KMS-11 (cell line): ENCODE results near the gene RAB11FIP4.

Experiments used
- H2AFZ ChIP-seq: fragments of 200-600 bp; sonication (generic); 2 replicates; pipeline ENCODE4 v1.6.1; 2016; ENCODE audit warnings: antibody characterized with exemption, mixed run types, low read depth
- H3K27ac ChIP-seq: fragments of 200-600 bp; sonication (generic); 2 replicates; pipeline ENCODE4 v1.6.1; 2016; ENCODE audit warnings: mild to moderate bottlenecking, mixed run types
- H3K27me3 ChIP-seq: fragments of 200-600 bp; sonication (generic); 2 replicates; pipeline ENCODE4 v1.6.1; 2017; ENCODE audit warnings: mild to moderate bottlenecking, low read depth, mixed run types, moderate library complexity; ENCODE audit not compliant: insufficient read depth
- H3K36me3 ChIP-seq: fragments of 200-600 bp; sonication (generic); 2 replicates; pipeline ENCODE4 v1.6.1; 2017; ENCODE audit warnings: mild to moderate bottlenecking, mixed run types; ENCODE audit not compliant: insufficient read depth
- H3K4me1 ChIP-seq: fragments of 200-600 bp; sonication (generic); 2 replicates; pipeline ENCODE4 v1.6.1; 2016; ENCODE audit warnings: mild to moderate bottlenecking, low read depth, mixed run types; ENCODE audit not compliant: poor library complexity, severe bottlenecking
- H3K4me2 ChIP-seq: fragments of 200-600 bp; sonication (generic); 2 replicates; pipeline ENCODE4 v1.7.0; 2016; ENCODE audit warnings: mild to moderate bottlenecking, mixed run types
- H3K4me3 ChIP-seq: fragments of 200-600 bp; sonication (generic); IDR thresholded peaks from 2 replicates; pipeline ENCODE4 v1.6.1; 2017; ENCODE audit warnings: low read depth, low read length, mixed read lengths; ENCODE audit not compliant: insufficient read depth
- H3K79me2 ChIP-seq: fragments of 200-600 bp; sonication (generic); 2 replicates; pipeline ENCODE4 v1.6.1; 2016; ENCODE audit warnings: low read depth, mixed run types; ENCODE audit not compliant: insufficient read depth
- H3K9ac ChIP-seq: fragments of 200-600 bp; sonication (generic); 2 replicates; pipeline ENCODE4 v1.6.1; 2016; ENCODE audit warnings: mild to moderate bottlenecking, mixed run types
- H4K20me1 ChIP-seq: fragments of 200-600 bp; sonication (generic); 2 replicates; pipeline ENCODE4 v1.6.1; 2016; ENCODE audit warnings: mild to moderate bottlenecking, mixed run types; ENCODE audit not compliant: insufficient read depth
- CTCF ChIP-seq: fragments of 200-600 bp; sonication (generic); conservative IDR thresholded peaks from 2 replicates; pipeline ENCODE4 v1.6.1; 2017; ENCODE audit warnings: low read depth, mild to moderate bottlenecking, antibody characterized with exemption, low read length, moderate library complexity, mixed read lengths

The RAB11FIP4 gene

DNA sequence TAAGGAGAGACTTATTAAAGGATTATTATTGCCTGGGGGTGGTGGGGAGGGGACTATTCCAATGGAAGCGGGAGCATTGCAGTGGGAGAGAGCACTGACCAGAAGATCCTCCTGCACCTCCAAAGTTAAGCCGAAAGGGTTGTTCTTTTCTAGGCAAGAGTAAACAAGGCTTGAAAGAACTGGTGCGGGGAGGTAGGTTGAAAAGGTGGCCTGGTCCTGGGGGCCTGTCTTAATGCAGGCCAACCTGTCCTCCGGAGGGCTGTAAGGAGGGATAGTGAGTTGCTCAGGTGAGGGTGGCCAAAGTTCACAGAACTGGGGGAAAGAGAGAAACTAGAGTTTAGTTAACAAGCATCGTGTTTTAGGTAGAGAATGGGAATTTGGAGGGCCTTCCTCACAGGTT is 65.3 kb downstream of the RAB11FIP4 start:
- no peaks in the 10 kb centered on the region for H3K27me3 ChIP-seq
- H3K9ac ChIP-seq = no peak overlapping the region
- H2AFZ ChIP-seq = no peak overlapping the region
- no peak overlapping the region for H3K4me3 ChIP-seq
- no peak overlapping the region for H3K27ac ChIP-seq
- no peak for TF ChIP-seq CTCF
- no peaks in the 10 kb centered on the region for H4K20me1 ChIP-seq
- H3K36me3 ChIP-seq = no peaks in the 10 kb centered on the region
- no peak overlapping the region for H3K4me2 ChIP-seq
- no peaks in the 10 kb centered on the region for H3K79me2 ChIP-seq
- H3K4me1 ChIP-seq = no peaks in the 10 kb centered on the region

- H3K27ac ChIP-seq = no peak overlapping the region
- no peaks in the 10 kb centered on the region for H3K36me3 ChIP-seq
- no peaks in the 10 kb centered on the region for H3K27me3 ChIP-seq
- no peaks in the 10 kb centered on the region for H3K4me1 ChIP-seq
- no peak overlapping the region for H3K4me3 ChIP-seq
- no peak for TF ChIP-seq CTCF
- H3K4me2 ChIP-seq = no peak overlapping the region
- H3K79me2 ChIP-seq = no peaks in the 10 kb centered on the region
- no peak overlapping the region for H2AFZ ChIP-seq
- no peaks in the 10 kb centered on the region for H4K20me1 ChIP-seq
- H3K9ac ChIP-seq = no peak overlapping the region
Observed at GRCh38 chr17:31457391-31458234, 66.1 kb downstream of the RAB11FIP4 start.

- Histone ChIP-seq H3K4me3 (no peak overlapping the region), H3K27ac (no peak overlapping the region), H3K4me1 (no peaks in the 10 kb centered on the region), H3K27me3 (no peaks in the 10 kb centered on the region), H3K36me3 (no peaks in the 10 kb centered on the region), H3K9ac (no peak overlapping the region), H3K79me2 (no peaks in the 10 kb centered on the region), H3K4me2 (no peak overlapping the region), H2AFZ (no peak overlapping the region), H4K20me1 (no peaks in the 10 kb centered on the region)
- TF ChIP-seq CTCF = no peak
Observed at GRCh38 chr17:31458829-31459228, 67.4 kb downstream of the RAB11FIP4 start.

- no peaks in the 10 kb centered on the region for H3K4me1 ChIP-seq
- no peak overlapping the region for H3K27ac ChIP-seq
- H3K36me3 ChIP-seq = no peaks in the 10 kb centered on the region
- no peak overlapping the region for H2AFZ ChIP-seq
- H3K9ac ChIP-seq = no peak overlapping the region
- H3K4me3 ChIP-seq = no peak overlapping the region
- no peaks in the 10 kb centered on the region for H3K27me3 ChIP-seq
- no peak overlapping the region for H3K4me2 ChIP-seq
- TF ChIP-seq CTCF = no peak
- no peaks in the 10 kb centered on the region for H4K20me1 ChIP-seq
- H3K79me2 ChIP-seq = no peaks in the 10 kb centered on the region
Observed at GRCh38 chr17:31459716-31460115, 68.2 kb downstream of the RAB11FIP4 start.
